Thoracic aorta (tissue), 2 donors: Measurements from ENCODE around the gene ABCC1. TPM values are rescaled to one million over a fixed set of nuclear protein-coding genes. Genes with fewer than 3 reads are reported as not detected.
"Not testable (repeated sequence)": the region's sequence is repeated elsewhere in the genome, so short reads cannot be mapped to it uniquely, and the experiment has no call there.

Source experiments
- ATAC-seq: fragments of 150-250 bp; one replicate; pipeline ENCODE4 v1.8.0; 2017; ENCODE audit warnings: low read depth; ENCODE audit not compliant: insufficient number of reproducible peaks, low FRiP score
- DNase-seq: peaks from one replicate; pipeline ENCODE4 v3.0.0-alpha.2; 2020; ENCODE audit warnings: low spot score
- H3K27ac ChIP-seq, 2 donors: fragments of 200-600 bp; sonication (generic); 1 replicate in 1 of 2; 2 replicates in 1 of 2; pipeline ENCODE4 v1.5.1; 2016; ENCODE audit warnings: mild to moderate bottlenecking in 2 of 2, moderate library complexity in 2 of 2
- H3K27me3 ChIP-seq: fragments of 200-600 bp; sonication (generic); replicated peaks from 2 replicates; pipeline ENCODE4 v1.6.0; 2016; ENCODE audit warnings: mild to moderate bottlenecking; ENCODE audit not compliant: insufficient read depth
- H3K36me3 ChIP-seq: fragments of 200-600 bp; sonication (generic); one replicate; pipeline ENCODE4 v1.5.1; 2016
- H3K4me1 ChIP-seq, 2 donors: fragments of 200-600 bp; sonication (generic); 1 replicate in 1 of 2; 2 replicates in 1 of 2; pipeline versions ENCODE4 v1.5.1 to v1.6.0; 2016; ENCODE audit warnings: low read depth in 2 of 2, mild to moderate bottlenecking in 1 of 2; ENCODE audit not compliant: control insufficient read depth in 1 of 2
- H3K4me3 ChIP-seq: fragments of 200-600 bp; sonication (generic); 2 replicates; pipeline ENCODE4 v1.5.1; 2016; ENCODE audit warnings: mild to moderate bottlenecking
- H3K9me3 ChIP-seq: fragments of 200-600 bp; sonication (generic); 2 replicates; pipeline ENCODE4 v1.5.1; 2016
- CTCF ChIP-seq: fragments of 200-600 bp; sonication (generic); IDR thresholded peaks from one replicate; pipeline ENCODE4 v1.5.1; 2019; ENCODE audit warnings: antibody characterized with exemption
- total RNA-seq, 2 donors: library from RNA; depleted of rRNA; stranded (reverse); fragments of >200 nt; gene quantifications; one replicate each; pipeline versions ENCODE4 v1.1.0 to v1.2.3, GENCODE V29; 2016

The ABCC1 gene
- total RNA-seq, 2 donors from 2014 or later: 89.2 to 94.9 TPM

- Histone ChIP-seq H3K4me1 (no peaks in the 10 kb centered on the region), H3K36me3 (no peaks in the 10 kb centered on the region), H3K27me3 (no peaks in the 10 kb centered on the region), H3K27ac (no peak overlapping the region), H3K9me3 (no peaks in the 10 kb centered on the region), H3K4me3 (no peak overlapping the region)
- TF ChIP-seq CTCF: no peak
- ATAC-seq (no peak), DNase-seq (no peak)
These were observed 240.4 kb downstream of the ABCC1 start for GRCh38 chr16:16189842-16190241.

DNA sequence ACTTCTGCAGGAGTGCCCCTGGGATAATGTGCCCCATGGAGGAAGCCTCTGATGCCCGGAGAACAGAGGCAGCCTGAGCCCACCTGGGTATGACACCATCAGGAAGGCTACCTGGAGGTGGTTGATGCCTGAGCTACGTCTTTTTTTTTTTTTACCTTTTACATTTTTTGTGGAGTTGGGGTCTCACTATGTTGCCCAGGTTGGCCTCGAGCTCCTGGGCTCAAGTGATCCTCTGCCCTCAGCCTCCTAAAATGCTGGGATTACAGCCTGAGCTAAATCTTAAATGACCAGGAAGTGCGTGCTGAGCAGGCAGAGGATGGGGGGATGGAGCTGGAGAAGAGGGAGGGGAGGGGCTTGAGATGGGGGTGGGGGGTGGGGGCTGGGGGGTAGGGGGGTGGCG is 241.1 kb downstream of the ABCC1 start:
- TF ChIP-seq CTCF: no peak
- Histone ChIP-seq H3K27ac (no peak overlapping the region), H3K36me3 (no peaks in the 10 kb centered on the region), H3K4me3 (no peak overlapping the region), H3K9me3 (no peaks in the 10 kb centered on the region), H3K27me3 (no peaks in the 10 kb centered on the region), H3K4me1 (no peaks in the 10 kb centered on the region)
- DNase-seq (no peak), ATAC-seq (no peak)

DNA sequence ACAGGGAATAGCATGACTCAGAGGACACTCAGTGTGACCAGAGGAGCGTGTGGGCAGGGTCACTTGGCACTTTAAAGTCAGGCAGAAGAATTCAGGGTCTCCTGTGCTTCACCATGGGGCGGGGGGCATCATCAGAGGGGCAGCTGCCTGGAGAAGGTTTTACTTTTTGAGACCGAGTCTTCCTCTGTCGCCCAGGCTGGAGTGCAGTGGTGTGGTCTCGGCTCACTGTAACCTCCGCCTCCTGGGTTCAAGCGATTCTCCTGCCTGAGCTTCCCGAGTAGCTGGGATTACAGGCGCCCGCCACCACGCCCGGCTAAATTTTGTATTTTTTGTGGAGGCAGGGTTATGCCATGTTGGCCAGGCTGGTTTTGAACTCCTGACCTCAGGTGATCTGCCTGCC is 241.6 kb downstream of the ABCC1 start:
- H3K36me3 ChIP-seq, H3K9me3 ChIP-seq, DNase-seq, ATAC-seq, H3K4me3 ChIP-seq, H3K27ac ChIP-seq, H3K27me3 ChIP-seq, H3K4me1 ChIP-seq: not testable (repeated sequence)

DNA sequence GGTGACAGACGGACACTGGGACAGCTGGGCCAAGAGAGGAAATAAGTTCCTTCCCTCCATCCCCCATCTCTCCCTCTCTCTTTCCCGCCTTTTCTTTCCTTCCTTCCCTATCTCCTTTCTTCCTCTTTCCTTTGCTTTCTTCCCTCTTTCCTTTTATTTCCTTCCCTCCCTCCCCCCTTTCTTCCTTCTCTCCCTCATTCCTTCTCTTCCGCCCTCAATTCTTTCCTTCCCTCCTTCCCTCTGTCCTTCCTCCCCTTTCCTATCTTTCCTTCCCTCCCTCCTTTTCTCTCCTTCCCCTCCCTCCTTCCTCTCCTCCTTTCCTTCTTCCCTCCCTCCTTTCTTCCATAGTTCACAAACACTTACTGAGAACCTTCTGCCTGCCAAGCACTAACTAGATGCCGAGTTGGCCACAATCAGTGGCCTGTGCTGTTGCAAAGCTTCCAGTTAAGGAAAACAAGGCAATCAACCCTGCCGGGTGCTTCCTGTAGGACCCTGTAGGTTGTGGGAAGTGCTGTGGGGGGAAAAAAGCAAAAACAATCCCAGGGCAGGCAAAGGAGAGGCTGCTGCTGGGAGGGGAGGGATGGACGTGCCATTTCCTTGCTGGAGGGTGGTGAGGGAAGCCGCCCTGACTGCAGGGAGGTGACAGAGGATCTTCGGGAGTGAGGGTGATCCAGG is 242.2 kb downstream of the ABCC1 start:
- TF ChIP-seq CTCF: no peak
- ATAC-seq (no peak), DNase-seq (no peak)
- no peak overlapping the region for H3K4me3 ChIP-seq
- H3K4me1 ChIP-seq: no peaks in the 10 kb centered on the region
- H3K36me3 ChIP-seq: no peaks in the 10 kb centered on the region
- no peak overlapping the region for H3K27ac ChIP-seq
- no peaks in the 10 kb centered on the region for H3K27me3 ChIP-seq
- no peaks in the 10 kb centered on the region for H3K9me3 ChIP-seq

Other genes starting within 250 kb of the ABCC1 start
- 1,000 to 10,000 TPM; 2,411 to 2,456 TPM for gene MYH11, start 92.6 kb upstream of the ABCC1 start, total RNA-seq
- gene CEP20, start 61.0 kb upstream of the ABCC1 start, total RNA-seq: 10 to 100 TPM; 14.9 to 29.1 TPM